GM18508 (cell line): ENCODE results near the gene ACYP2.
"Not testable (repeated sequence)": the region's sequence is repeated elsewhere in the genome, so short reads cannot be mapped to it uniquely, and the experiment has no call there.

Experiments used
- ATAC-seq: cut with Tn5 transposase; IDR thresholded peaks from one replicate; pipeline ENCODE4 v1.9.1; 2021; ENCODE audit warnings: moderate number of reproducible peaks; ENCODE audit not compliant: insufficient read depth, unreplicated experiment

Gene ACYP2

GRCh38 chr2:54115284-54116137 is at the start of gene ACYP2:
TSS of gene ACYP2 (plus strand) at chr2:54115615.
- ATAC-seq = peak; percentile 74

GRCh38 chr2:54065891-54066290 is 49.5 kb upstream of the ACYP2 start:
- no peak for ATAC-seq

GRCh38 chr2:54067851-54068375 is 47.5 kb upstream of the ACYP2 start:
- ATAC-seq = no peak

GRCh38 chr2:54072483-54072882 is 42.9 kb upstream of the ACYP2 start:
- ATAC-seq = not testable (repeated sequence)

GRCh38 chr2:54073796-54074195 is 41.6 kb upstream of the ACYP2 start:
- ATAC-seq = no peak

- no peak for ATAC-seq
Observed at GRCh38 chr2:54074606-54075341, 40.6 kb upstream of the ACYP2 start.

- ATAC-seq = no peak
Observed at GRCh38 chr2:54076586-54076985, 38.8 kb upstream of the ACYP2 start.

- ATAC-seq = no peak
Observed at GRCh38 chr2:54077088-54077900, 38.1 kb upstream of the ACYP2 start.

- no peak for ATAC-seq
Observed at GRCh38 chr2:54079331-54079730, 36.1 kb upstream of the ACYP2 start.

- ATAC-seq = peak; percentile 95
Observed at GRCh38 chr2:54081574-54081973, 33.8 kb upstream of the ACYP2 start.

- ATAC-seq = no peak
Observed at GRCh38 chr2:54083021-54083420, 32.4 kb upstream of the ACYP2 start.

- ATAC-seq = no peak
Observed at GRCh38 chr2:54083445-54083844, 32.0 kb upstream of the ACYP2 start.

GRCh38 chr2:54084600-54084999 is 30.8 kb upstream of the ACYP2 start:
- no peak for ATAC-seq

GRCh38 chr2:54085069-54085468 is 30.3 kb upstream of the ACYP2 start:
- ATAC-seq = no peak

- no peak for ATAC-seq
Observed at GRCh38 chr2:54086157-54086556, 29.3 kb upstream of the ACYP2 start.

GRCh38 chr2:54088191-54088634 is 27.2 kb upstream of the ACYP2 start:
- ATAC-seq = no peak

GRCh38 chr2:54088719-54089118 is 26.7 kb upstream of the ACYP2 start:
- ATAC-seq = no peak

GRCh38 chr2:54090521-54091117 is 24.8 kb upstream of the ACYP2 start:
- no peak for ATAC-seq

- peak; percentile 44 for ATAC-seq
Observed at GRCh38 chr2:54092940-54093339, 22.5 kb upstream of the ACYP2 start.

GRCh38 chr2:54095406-54095805 is 20.0 kb upstream of the ACYP2 start:
- ATAC-seq = not testable (repeated sequence)
